Uterus (tissue), 4 donors: ENCODE measurements around the gene VPS35. TPM values are rescaled to one million over a fixed set of nuclear protein-coding genes. Genes with fewer than 3 reads are reported as not detected.

Source experiments
- DNase-seq, 2 donors: peaks; one replicate each; pipeline ENCODE4 v3.0.0-alpha.2; 2019 to 2020
- H3K27ac ChIP-seq, 2 donors: fragments of 200-600 bp; sonication (generic); 1 replicate in 1 of 2; 2 replicates in 1 of 2; pipeline ENCODE4 v1.5.1; 2016 to 2018
- H3K27me3 ChIP-seq, 2 donors: fragments of 200-600 bp; sonication (generic); one replicate each; pipeline ENCODE4 v1.5.1; 2018 to 2019; ENCODE audit warnings: control low read depth in 1 of 2
- H3K36me3 ChIP-seq, 2 donors: fragments of 200-600 bp; sonication (generic); one replicate each; pipeline ENCODE4 v1.5.1; 2019; ENCODE audit warnings: control low read depth in 1 of 2
- H3K4me1 ChIP-seq, 2 donors: fragments of 200-600 bp; sonication (generic); one replicate each; pipeline ENCODE4 v1.5.1; 2018 to 2019; ENCODE audit warnings: control low read depth in 1 of 2
- H3K4me3 ChIP-seq, 2 donors: fragments of 200-600 bp; sonication (generic); 1 replicate in 1 of 2; 2 replicates in 1 of 2; pipeline ENCODE4 v1.5.1; 2018 to 2019; ENCODE audit warnings: mild to moderate bottlenecking in 1 of 2
- H3K9me3 ChIP-seq, 2 donors: fragments of 200-600 bp; sonication (generic); one replicate each; pipeline ENCODE4 v1.5.1; 2019; ENCODE audit warnings: control low read depth in 1 of 2
- POLR2A ChIP-seq, 2 donors: fragments of 450-650 bp; IDR thresholded peaks; one replicate each; pipeline ENCODE4 v1.6.1; 2016; ENCODE audit warnings: antibody characterized with exemption in 2 of 2, mild to moderate bottlenecking in 1 of 2, moderate library complexity in 1 of 2
- intact Hi-C: fragments of 100-400 bp; cut with DNase I; formaldehyde crosslinking; loops from one replicate; pipeline ENCODE4 v1.15.1; 2023; ENCODE audit warnings: low total_unique reads
- total RNA-seq, 4 donors: library from RNA; depleted of rRNA in 3 of 4; stranded (reverse); fragments of >200 nt in 3 of 4; gene quantifications; one replicate each; pipeline versions ENCODE4 v1.1.0 to v1.2.4, GENCODE V29; 2014 to 2023
- TF ChIP-seq, protein P1 (sequence below), 4 experiments: fragments of 200-600 bp in 2 of 4; fragments of 450-650 bp in 2 of 4; sonication (generic) in 2 of 4; IDR thresholded peaks; one replicate each; pipeline ENCODE4 v1.5.1; 2016 to 2019; ENCODE audit warnings: antibody characterized with exemption in 4 of 4, mild to moderate bottlenecking in 2 of 4, moderate library complexity in 1 of 4
- donor health status: DM: yes; HTN: yes; CAD: no.

Gene VPS35
- total RNA-seq, 4 donors from 2014 or later, result 23.1 to 183 (median 67.4) TPM

GRCh38 chr16:46612121-46612520 is 76.9 kb downstream of the VPS35 start:
- Histone ChIP-seq H3K9me3 (no peaks in the 10 kb centered on the region), H3K27ac (no peak overlapping the region), H3K4me1 (no peaks in the 10 kb centered on the region), H3K4me3 (no peak overlapping the region), H3K27me3 (no peaks in the 10 kb centered on the region), H3K36me3 (no peaks in the 10 kb centered on the region)
- no peak for DNase-seq
- TF ChIP-seq, protein P1, sequence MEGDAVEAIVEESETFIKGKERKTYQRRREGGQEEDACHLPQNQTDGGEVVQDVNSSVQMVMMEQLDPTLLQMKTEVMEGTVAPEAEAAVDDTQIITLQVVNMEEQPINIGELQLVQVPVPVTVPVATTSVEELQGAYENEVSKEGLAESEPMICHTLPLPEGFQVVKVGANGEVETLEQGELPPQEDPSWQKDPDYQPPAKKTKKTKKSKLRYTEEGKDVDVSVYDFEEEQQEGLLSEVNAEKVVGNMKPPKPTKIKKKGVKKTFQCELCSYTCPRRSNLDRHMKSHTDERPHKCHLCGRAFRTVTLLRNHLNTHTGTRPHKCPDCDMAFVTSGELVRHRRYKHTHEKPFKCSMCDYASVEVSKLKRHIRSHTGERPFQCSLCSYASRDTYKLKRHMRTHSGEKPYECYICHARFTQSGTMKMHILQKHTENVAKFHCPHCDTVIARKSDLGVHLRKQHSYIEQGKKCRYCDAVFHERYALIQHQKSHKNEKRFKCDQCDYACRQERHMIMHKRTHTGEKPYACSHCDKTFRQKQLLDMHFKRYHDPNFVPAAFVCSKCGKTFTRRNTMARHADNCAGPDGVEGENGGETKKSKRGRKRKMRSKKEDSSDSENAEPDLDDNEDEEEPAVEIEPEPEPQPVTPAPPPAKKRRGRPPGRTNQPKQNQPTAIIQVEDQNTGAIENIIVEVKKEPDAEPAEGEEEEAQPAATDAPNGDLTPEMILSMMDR (IDR thresholded peaks at IDR 0.05), result no peak
- TF ChIP-seq POLR2A (IDR thresholded peaks at IDR 0.05), result no peak
- intact Hi-C loops, result no loop called here

DNA sequence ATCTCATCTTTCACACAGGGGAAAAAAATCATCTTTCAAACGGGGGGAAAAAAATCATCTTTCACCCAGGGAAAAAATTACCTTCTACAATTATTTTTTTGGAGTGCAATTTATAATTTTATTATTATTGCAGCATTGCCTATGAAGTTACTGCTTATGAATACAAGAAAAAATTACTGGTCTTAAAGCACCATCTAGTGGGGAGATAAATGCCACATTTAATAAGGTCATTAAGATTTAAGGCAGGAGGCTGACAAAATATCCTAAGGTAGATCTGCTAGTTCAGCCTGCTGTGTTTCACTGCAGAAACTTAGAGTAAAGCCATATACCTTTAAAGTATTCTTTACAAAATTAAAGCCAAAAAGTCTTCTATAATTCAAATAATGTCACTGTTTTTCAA is 81.4 kb downstream of the VPS35 start:
- H3K27ac ChIP-seq, result no peak overlapping the region
- no peak overlapping the region for H3K4me3 ChIP-seq
- TF ChIP-seq POLR2A (IDR thresholded peaks at IDR 0.05), result no peak
- TF ChIP-seq, protein P1 (IDR thresholded peaks at IDR 0.05), result peak; percentile 16 to 36 (median 32)
- no peaks in the 10 kb centered on the region for H3K4me1 ChIP-seq
- no peaks in the 10 kb centered on the region for H3K36me3 ChIP-seq
- no peaks in the 10 kb centered on the region for H3K27me3 ChIP-seq
- DNase-seq, result no peak
- no peaks in the 10 kb centered on the region for H3K9me3 ChIP-seq
- intact Hi-C loops, result no loop called here

- H3K4me3 ChIP-seq, result no peak overlapping the region
- no peaks in the 10 kb centered on the region for H3K9me3 ChIP-seq
- intact Hi-C loops, result no loop called here
- TF ChIP-seq, protein P1 (IDR thresholded peaks at IDR 0.05), result no peak
- no peak for TF ChIP-seq POLR2A (IDR thresholded peaks at IDR 0.05)
- no peaks in the 10 kb centered on the region for H3K36me3 ChIP-seq
- no peaks in the 10 kb centered on the region for H3K27me3 ChIP-seq
- H3K4me1 ChIP-seq, result no peaks in the 10 kb centered on the region
- DNase-seq, result no peak
- no peak overlapping the region for H3K27ac ChIP-seq
These were observed 82.7 kb downstream of the VPS35 start for GRCh38 chr16:46606231-46606630.

Other genes starting within 250 kb of the VPS35 start
- gene SHCBP1, start 67.8 kb downstream of the VPS35 start, total RNA-seq, result 10 to 100 TPM in 1 of 4 donors, not detected in 3; 11.8 TPM
- gene ORC6, start 481 bp upstream of the VPS35 start, total RNA-seq, result 10 to 100 TPM in 1 of 4 donors, 1 to 10 TPM in 2, not detected in 1; 1.2 to 11.3 (median 1.3) TPM
- 1 to 10 TPM in 1 of 4 donors, under 1 TPM in 2, not detected in 1; 0.51 to 4.8 (median 0.61) TPM for gene MYLK3, start 59.2 kb upstream of the VPS35 start, total RNA-seq
- gene C16orf87, start 142.0 kb upstream of the VPS35 start, total RNA-seq, result 10 to 100 TPM in 1 of 4 donors, 1 to 10 TPM in 2, under 1 TPM in 1; under 0.01 to 20.1 (median 5.5) TPM
- 10 to 100 TPM in 1 of 4 donors, 1 to 10 TPM in 2, not detected in 1; 1.5 to 11.0 (median 4.4) TPM for gene GPT2, start 195.2 kb upstream of the VPS35 start, total RNA-seq